Fibroblast of lung (primary cell): ENCODE data around the gene NTF4.

Experiments used
- CTCF ChIP-seq, 2 donors: IDR thresholded peaks in 1 of 2; conservative IDR thresholded peaks in 1 of 2; 1 replicate in 1 of 2; 2 replicates in 1 of 2; pipeline ENCODE4 v1.5.1; 2011 to 2012; ENCODE audit warnings: low read length in 2 of 2, control low read depth in 1 of 2, inconsistent platforms in 1 of 2, low read depth in 1 of 2, mild to moderate bottlenecking in 1 of 2
- EZH2 ChIP-seq: IDR thresholded peaks from 2 replicates; pipeline ENCODE4 v1.5.1; 2012; ENCODE audit warnings: low read length, control low read depth, mild to moderate bottlenecking; ENCODE audit errors: missing control alignments

GRCh38 chr19:49056101-49056901 is 8.3 kb downstream of the NTF4 start:
- TF ChIP-seq CTCF (conservative IDR thresholded peaks at IDR 0.05 in 1 of 2, IDR thresholded peaks at IDR 0.05 in 1 of 2; ENCODE audit: low read depth in 1 of 2, low read length in 2 of 2): peak; percentile 16 to 24
- TF ChIP-seq EZH2: no peak
